Aorta (tissue), 5 donors: ENCODE measurements around the gene AKAP12. TPM values are rescaled to one million over a fixed set of nuclear protein-coding genes. Genes with fewer than 3 reads are reported as not detected.
A peak's percentile ranks its signal among the peaks of the same experiment; 100 is the strongest.

Experiments used
- ATAC-seq: fragments of 200-7000 bp; cut with Tn5 transposase; one replicate; pipeline ENCODE4 v1.9.1; 2022; ENCODE audit warnings: moderate library complexity; ENCODE audit not compliant: low FRiP score
- DNase-seq, 2 donors: peaks; one replicate each; pipeline ENCODE4 v3.0.0-alpha.2; 2020
- H3K27ac ChIP-seq, 2 donors: one replicate each; pipeline ENCODE4 v1.5.1; 2013; ENCODE audit warnings: low read length in 2 of 2, mild to moderate bottlenecking in 2 of 2, moderate library complexity in 2 of 2, control low read depth in 1 of 2, inconsistent platforms in 1 of 2, low read depth in 1 of 2
- H3K27me3 ChIP-seq, 2 donors: one replicate each; pipeline ENCODE4 v1.6.1; 2013; ENCODE audit warnings: control low read depth in 1 of 2, low read length in 1 of 2, mild to moderate bottlenecking in 1 of 2, moderate library complexity in 1 of 2; ENCODE audit not compliant: insufficient read depth in 2 of 2, control insufficient read depth in 1 of 2
- H3K36me3 ChIP-seq, 2 donors: one replicate each; pipeline ENCODE4 v1.6.1; 2013; ENCODE audit warnings: control low read depth in 1 of 2, low read length in 1 of 2, mild to moderate bottlenecking in 1 of 2; ENCODE audit not compliant: insufficient read depth in 2 of 2, control insufficient read depth in 1 of 2
- H3K4me1 ChIP-seq, 2 donors: one replicate each; pipeline ENCODE4 v1.6.1; 2013; ENCODE audit warnings: low read length in 2 of 2, control low read depth in 1 of 2, mild to moderate bottlenecking in 1 of 2, moderate library complexity in 1 of 2; ENCODE audit not compliant: insufficient read depth in 2 of 2, control insufficient read depth in 1 of 2
- H3K4me3 ChIP-seq, 2 donors: one replicate each; pipeline ENCODE4 v1.5.1; 2013; ENCODE audit warnings: low read length in 2 of 2, control low read depth in 1 of 2, mild to moderate bottlenecking in 1 of 2
- H3K9me3 ChIP-seq: one replicate; pipeline ENCODE4 v1.6.1; 2013; ENCODE audit warnings: mild to moderate bottlenecking, low read length; ENCODE audit not compliant: control insufficient read depth
- WGBS, 2 donors: extraction: QIAGEN DNeasy Blood & Tissue Kit; methylation state at CpG; one replicate each; pipeline ENCODE4 v1.1.7; 2013; 5-methylcytosine and 5-hydroxymethylcytosine counted together
- intact Hi-C, 2 donors: fragments of 100-400 bp; cut with DNase I; formaldehyde crosslinking; loops; one replicate each; pipeline versions ENCODE4 v1.14.2 to v1.15.0; 2022
- polyA plus RNA-seq, 2 donors: library from polyadenylated mRNA; stranded (reverse); fragments of 200-250 nt; gene quantifications; one replicate each; pipeline ENCODE4 v1.2.3, GENCODE V29; 2013
- total RNA-seq, 2 donors: library from RNA; stranded (reverse); fragmentation: NEBNext Ultra II Directional; extraction: Animal tissue kit (Norgen Biotek cat#: 25700); gene quantifications; one replicate each; pipeline ENCODE4 v1.2.1, GENCODE V29; 2021
- donor health status: healthy with polysubstance abuse.
- donor health status: Bipolar disorder and iron deficiency.
- donor health status: DM: no; HTN: no; CAD: no.
- donor health status: DM: no; HTN: no; CAD: no.
- donor health status: DM: yes; HTN: yes; CAD: no.

The AKAP12 gene
- total and polyA plus RNA-seq, 4 donors, result 19.2 to 101 (median 73.5) TPM

GRCh38 chr6:151229401-151230276 is 10.1 kb upstream of the AKAP12 start:
- WGBS, 2 donors, result 90 to 92% methylated on average over 11 of the region's 11 CpGs
- no peak overlapping the region for H3K4me3 ChIP-seq
- no peaks in the 10 kb centered on the region for H3K36me3 ChIP-seq
- no peaks in the 10 kb centered on the region for H3K4me1 ChIP-seq
- no peak overlapping the region for H3K27ac ChIP-seq
- no peaks in the 10 kb centered on the region for H3K9me3 ChIP-seq
- ATAC-seq, result no peak
- intact Hi-C loops, result loop anchor here (10.0 kb wide), 2 partner anchors 205 to 335 kb away; no protein-coding TSS in a partner anchor
- H3K27me3 ChIP-seq, result no peaks in the 10 kb centered on the region
- DNase-seq, result no peak

GRCh38 chr6:151230277-151230577 is 9.5 kb upstream of the AKAP12 start:
- intact Hi-C loops, result loop anchor here (10.0 kb wide), 2 partner anchors 205 to 335 kb away; no protein-coding TSS in a partner anchor
- no peaks in the 10 kb centered on the region for H3K27me3 ChIP-seq
- no peak overlapping the region for H3K27ac ChIP-seq
- H3K36me3 ChIP-seq, result no peaks in the 10 kb centered on the region
- no peaks in the 10 kb centered on the region for H3K9me3 ChIP-seq
- DNase-seq, result no peak
- ATAC-seq, result no peak
- H3K4me1 ChIP-seq, result no peaks in the 10 kb centered on the region
- H3K4me3 ChIP-seq, result no peak overlapping the region
- 98% methylated on average over 4 of the region's 4 CpGs for WGBS, 2 donors

GRCh38 chr6:151232899-151233298 is 6.9 kb upstream of the AKAP12 start:
- intact Hi-C loops, result loop anchor here (10.0 kb wide), 2 partner anchors 208 to 338 kb away; no protein-coding TSS in a partner anchor
- DNase-seq (no peak), ATAC-seq (no peak)
- no peaks in the 10 kb centered on the region for H3K36me3 ChIP-seq
- no peaks in the 10 kb centered on the region for H3K27me3 ChIP-seq
- H3K4me1 ChIP-seq, result no peaks in the 10 kb centered on the region
- no peak overlapping the region for H3K4me3 ChIP-seq
- H3K27ac ChIP-seq, result no peak overlapping the region
- no peaks in the 10 kb centered on the region for H3K9me3 ChIP-seq
- WGBS, 2 donors, result 58 to 71% methylated on average over 1 of the region's 1 CpG

- H3K27me3 ChIP-seq, result no peaks in the 10 kb centered on the region
- H3K4me1 ChIP-seq, result no peaks in the 10 kb centered on the region
- no peak for DNase-seq
- no peaks in the 10 kb centered on the region for H3K9me3 ChIP-seq
- ATAC-seq, result no peak
- 93 to 97% methylated on average over 7 of the region's 7 CpGs for WGBS, 2 donors
- H3K27ac ChIP-seq, result no peak overlapping the region
- intact Hi-C loops, result loop anchor here (10.0 kb wide), 2 partner anchors 209 to 339 kb away; no protein-coding TSS in a partner anchor
- H3K4me3 ChIP-seq, result no peak overlapping the region
- no peaks in the 10 kb centered on the region for H3K36me3 ChIP-seq
Measured at GRCh38 chr6:151233731-151234130, 6.0 kb upstream of the AKAP12 start.

GRCh38 chr6:151236668-151237401 is 2.9 kb upstream of the AKAP12 start:
- WGBS, 2 donors, result 71 to 74% methylated on average over 6 of the region's 6 CpGs
- Histone ChIP-seq H3K27me3 (no peaks in the 10 kb centered on the region), H3K4me3 (no peak overlapping the region), H3K27ac (no peak overlapping the region), H3K36me3 (no peaks in the 10 kb centered on the region), H3K9me3 (no peaks in the 10 kb centered on the region), H3K4me1 (no peaks in the 10 kb centered on the region)
- intact Hi-C loops, result loop anchor here (10.0 kb wide), 2 partner anchors 212 to 342 kb away; no protein-coding TSS in a partner anchor
- DNase-seq (no peak), ATAC-seq (no peak)

DNA sequence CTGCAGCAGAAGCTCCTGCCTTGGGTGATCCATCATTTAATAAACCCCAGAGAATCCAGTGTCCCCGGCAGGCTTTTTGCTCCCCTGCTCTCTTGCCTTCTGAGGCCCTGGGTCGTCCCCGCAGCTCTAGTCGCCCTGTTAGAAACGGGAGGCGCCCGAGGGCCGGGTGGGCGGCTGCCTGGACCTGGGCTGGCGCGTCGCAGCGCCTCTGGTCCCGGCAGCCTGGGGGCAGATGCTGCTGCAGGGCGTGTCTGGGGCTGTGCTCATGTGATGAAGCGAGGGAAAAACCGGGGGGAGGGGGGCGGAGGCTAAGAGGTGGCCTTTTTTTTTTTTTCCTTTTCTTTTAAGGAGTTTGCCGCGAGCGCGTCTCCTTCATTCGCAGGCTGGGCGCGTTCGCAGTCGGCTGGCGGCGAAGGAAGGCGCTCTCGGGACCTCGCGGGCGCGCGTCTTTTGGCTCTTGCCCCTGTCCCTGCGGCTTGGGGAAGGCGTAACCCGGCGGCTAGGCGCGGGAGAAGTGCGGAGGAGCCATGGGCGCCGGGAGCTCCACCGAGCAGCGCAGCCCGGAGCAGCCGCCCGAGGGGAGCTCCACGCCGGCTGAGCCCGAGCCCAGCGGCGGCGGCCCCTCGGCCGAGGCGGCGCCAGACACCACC is 394 bp downstream of the AKAP12 start:
- Histone ChIP-seq H3K9me3 (no peaks in the 10 kb centered on the region), H3K27ac (peak overlapping the region; percentile 23 to 76), H3K27me3 (no peaks in the 10 kb centered on the region), H3K4me3 (peak overlapping the region; percentile 58 to 90), H3K36me3 (no peaks in the 10 kb centered on the region), H3K4me1 (no peaks in the 10 kb centered on the region)
- peak; percentile 91 for ATAC-seq
- intact Hi-C loops, result loop anchor here (5.0 to 10.0 kb wide), 2 partner anchors 82 to 215 kb away; no protein-coding TSS in a partner anchor
- WGBS, 2 donors, result 0 to 1% methylated on average over 51 to 60 of the region's 60 CpGs
- DNase-seq, result peak; percentile 88 to 91

DNA sequence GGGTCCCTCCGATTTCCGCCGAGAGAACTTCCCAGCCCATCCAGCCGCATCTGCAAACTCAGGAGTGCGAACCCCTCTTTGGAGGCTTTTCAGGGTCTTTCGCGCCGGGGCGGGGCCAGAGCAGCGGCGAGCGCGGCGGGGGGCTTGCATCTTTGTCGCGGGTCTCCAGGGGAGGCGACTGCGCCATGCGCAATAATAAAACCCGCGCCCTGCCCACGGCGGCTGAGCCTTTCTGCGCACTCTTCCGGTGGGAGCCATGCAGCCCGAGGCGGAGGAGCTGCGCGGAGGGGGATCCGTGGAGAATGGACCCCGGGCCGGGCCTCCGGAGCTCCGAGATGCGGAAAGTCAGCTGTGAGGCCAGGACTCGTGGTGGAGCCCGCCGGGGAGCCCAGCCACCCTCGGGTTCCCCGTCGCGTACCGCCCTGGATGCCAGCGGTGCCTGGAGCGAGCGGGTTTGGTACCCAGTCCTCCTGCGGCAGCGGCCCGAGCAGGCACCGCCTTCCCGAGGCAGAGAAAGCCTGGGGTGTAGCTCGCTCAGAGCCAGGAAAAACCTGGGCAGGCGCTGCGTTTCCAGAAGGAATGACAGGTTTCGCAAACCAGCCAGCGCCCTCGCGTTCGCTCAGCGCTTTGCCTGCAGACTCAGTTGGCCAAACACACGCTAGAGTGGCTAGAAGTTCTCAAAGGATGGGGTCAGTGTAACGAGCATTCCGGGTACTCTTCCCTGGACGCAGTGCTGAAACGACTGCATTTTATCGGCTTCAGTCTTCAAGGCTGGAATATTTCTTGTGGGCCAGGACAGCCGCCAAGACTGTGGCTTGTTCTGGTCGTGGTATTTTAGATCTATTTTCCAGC is 1.2 kb downstream of the AKAP12 start:
- Histone ChIP-seq H3K27ac (peak overlapping the region; percentile 6 to 23), H3K4me1 (no peaks in the 10 kb centered on the region), H3K9me3 (no peaks in the 10 kb centered on the region), H3K4me3 (peak overlapping the region; percentile 58 to 90), H3K27me3 (no peaks in the 10 kb centered on the region), H3K36me3 (no peaks in the 10 kb centered on the region)
- intact Hi-C loops, result loop anchor here (5.0 to 10.0 kb wide), 2 partner anchors 81 to 216 kb away; no protein-coding TSS in a partner anchor
- DNase-seq (peak; percentile 74 to 82), ATAC-seq (peak; percentile 64)
- WGBS, 2 donors, result 0% methylated on average over 59 to 68 of the region's 68 CpGs

DNA sequence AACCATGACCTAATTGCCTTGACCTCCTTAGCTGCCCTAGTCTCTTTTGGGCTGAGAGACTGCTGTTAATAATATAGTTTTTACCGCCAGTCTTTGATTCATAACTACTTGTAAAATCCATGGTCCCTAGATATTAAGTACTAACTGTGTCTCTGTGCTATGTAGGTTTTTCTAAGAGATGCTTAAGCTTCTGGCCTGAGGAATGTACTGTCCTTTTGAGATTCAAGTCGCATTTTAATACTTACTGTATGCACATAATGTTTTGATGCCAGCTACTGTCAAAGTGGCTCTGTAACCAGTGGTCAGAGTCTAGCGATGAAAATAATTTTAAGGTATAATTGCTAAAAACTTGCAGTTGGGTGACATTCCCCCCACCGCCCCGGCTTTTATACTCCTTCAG is 2.1 kb downstream of the AKAP12 start:
- 73 to 85% methylated on average over 5 of the region's 5 CpGs for WGBS, 2 donors
- no peak for DNase-seq
- H3K36me3 ChIP-seq, result no peaks in the 10 kb centered on the region
- H3K27ac ChIP-seq, result no peak overlapping the region
- H3K27me3 ChIP-seq, result no peaks in the 10 kb centered on the region
- ATAC-seq, result no peak
- H3K4me3 ChIP-seq, result no peak overlapping the region
- no peaks in the 10 kb centered on the region for H3K9me3 ChIP-seq
- H3K4me1 ChIP-seq, result no peaks in the 10 kb centered on the region
- intact Hi-C loops, result loop anchor here (5.0 to 10.0 kb wide), 2 partner anchors 80 to 217 kb away; no protein-coding TSS in a partner anchor
